Stomach smooth muscle (tissue), 2 donors: Measurements from ENCODE around the gene CDK13.

ENCODE experiments used
- H3K27ac ChIP-seq: one replicate; pipeline ENCODE4 v1.7.0; 2013; ENCODE audit warnings: mild to moderate bottlenecking, low read length, inconsistent platforms
- H3K27me3 ChIP-seq, 2 donors: one replicate each; pipeline ENCODE4 v1.7.0; 2013; ENCODE audit warnings: low read length in 2 of 2; ENCODE audit not compliant: insufficient read depth in 2 of 2, control insufficient read depth in 1 of 2
- H3K36me3 ChIP-seq, 2 donors: one replicate each; pipeline ENCODE4 v1.7.0; 2013; ENCODE audit warnings: low read length in 2 of 2; ENCODE audit not compliant: control insufficient read depth in 2 of 2, insufficient read depth in 2 of 2
- H3K4me1 ChIP-seq: one replicate; pipeline ENCODE4 v1.7.0; 2013; ENCODE audit warnings: low read length; ENCODE audit not compliant: control insufficient read depth, insufficient read depth
- H3K4me3 ChIP-seq, 2 donors: one replicate each; pipeline ENCODE4 v1.7.0; 2013; ENCODE audit warnings: low read length in 2 of 2
- H3K9ac ChIP-seq, 2 donors: one replicate each; pipeline ENCODE4 v1.7.0; 2013; ENCODE audit warnings: low read length in 2 of 2, mild to moderate bottlenecking in 1 of 2
- H3K9me3 ChIP-seq, 2 donors: one replicate each; pipeline ENCODE4 v1.7.0; 2013; ENCODE audit warnings: low read length in 2 of 2; ENCODE audit not compliant: control insufficient read depth in 2 of 2
- donor health status: healthy.
- donor health status: Pancreatic carcinoma.

CDK13 gene

DNA sequence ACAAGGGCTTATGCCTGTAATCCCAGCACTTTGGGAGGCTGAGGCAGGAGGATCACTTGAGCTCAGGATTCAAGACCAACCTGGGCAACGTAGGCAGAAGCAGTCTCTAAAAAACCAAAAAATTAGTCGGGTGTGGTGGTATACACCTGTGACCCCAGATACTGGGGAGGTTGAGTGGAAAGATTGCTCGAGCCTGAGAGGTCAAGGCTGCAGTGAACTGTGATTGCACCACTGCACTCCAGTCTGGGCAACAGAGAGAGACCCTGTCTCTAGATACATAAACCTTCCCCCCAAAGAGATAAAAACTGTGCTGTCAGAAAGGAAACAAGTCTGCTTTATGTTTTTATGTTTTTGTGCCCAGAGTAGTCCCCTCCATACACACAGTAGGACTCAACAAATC is 27.5 kb upstream of the CDK13 start:
- Histone ChIP-seq H3K27ac (no peak overlapping the region), H3K9ac (no peak overlapping the region), H3K4me1 (no peaks in the 10 kb centered on the region)

DNA sequence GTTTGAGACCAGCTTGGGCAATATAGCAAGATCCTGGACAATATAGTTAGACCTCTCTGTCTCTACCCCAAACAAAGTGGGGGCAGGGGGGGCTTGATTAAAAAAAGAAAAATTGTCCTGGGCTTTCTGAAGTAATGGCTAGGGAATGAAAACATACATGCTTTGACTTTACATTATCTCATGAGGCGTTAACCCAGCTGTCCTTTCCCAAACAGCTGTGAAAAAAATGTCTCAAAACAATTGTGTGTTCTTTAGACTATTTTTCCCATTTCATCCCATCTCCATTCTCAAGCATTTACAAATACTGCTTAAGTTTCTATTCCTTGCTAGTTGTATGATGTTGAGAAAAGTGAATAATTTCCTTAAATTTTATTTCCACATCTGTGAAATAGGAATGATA is 27.0 kb upstream of the CDK13 start:
- H3K9me3 ChIP-seq, result no peaks in the 10 kb centered on the region
- no peaks in the 10 kb centered on the region for H3K4me1 ChIP-seq
- H3K36me3 ChIP-seq, result no peaks in the 10 kb centered on the region
- H3K9ac ChIP-seq, result no peak overlapping the region
- H3K27me3 ChIP-seq, result no peaks in the 10 kb centered on the region
- H3K27ac ChIP-seq, result no peak overlapping the region
- H3K4me3 ChIP-seq, result no peak overlapping the region

More for the DNA sequence above, 27.5 kb upstream of the CDK13 start:
- peaks cover 0 to 1% of the 10 kb centered on the region in 2 donors for H3K9me3 ChIP-seq
- H3K27me3 ChIP-seq, result peaks cover 0 to 1% of the 10 kb centered on the region in 2 donors
- H3K36me3 ChIP-seq, result no peaks in the 10 kb centered on the region
- no peak overlapping the region for H3K4me3 ChIP-seq

DNA sequence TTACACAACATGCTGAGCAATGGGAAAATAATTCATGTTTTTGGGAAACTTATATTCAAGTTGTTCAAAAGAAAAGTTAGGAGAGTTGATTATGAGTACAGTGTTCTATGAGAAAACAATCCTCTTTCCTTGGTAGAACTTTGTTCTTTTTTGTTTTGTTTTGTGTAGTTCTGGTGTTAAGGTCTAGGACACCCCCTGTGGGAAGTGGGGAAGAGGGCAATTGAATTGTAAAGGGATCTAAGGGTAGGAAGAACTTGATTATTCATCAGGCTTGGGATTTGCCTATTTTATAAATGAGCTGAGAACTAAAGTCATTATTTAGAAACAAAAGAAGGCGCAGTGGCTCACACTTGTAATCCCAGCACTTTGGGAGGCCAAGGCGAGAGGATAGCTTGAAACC is 25.9 kb upstream of the CDK13 start:
- Histone ChIP-seq H3K9ac (no peak overlapping the region), H3K9me3 (no peaks in the 10 kb centered on the region), H3K27ac (no peak overlapping the region), H3K4me3 (no peak overlapping the region), H3K36me3 (no peaks in the 10 kb centered on the region), H3K4me1 (no peaks in the 10 kb centered on the region), H3K27me3 (no peaks in the 10 kb centered on the region)

DNA sequence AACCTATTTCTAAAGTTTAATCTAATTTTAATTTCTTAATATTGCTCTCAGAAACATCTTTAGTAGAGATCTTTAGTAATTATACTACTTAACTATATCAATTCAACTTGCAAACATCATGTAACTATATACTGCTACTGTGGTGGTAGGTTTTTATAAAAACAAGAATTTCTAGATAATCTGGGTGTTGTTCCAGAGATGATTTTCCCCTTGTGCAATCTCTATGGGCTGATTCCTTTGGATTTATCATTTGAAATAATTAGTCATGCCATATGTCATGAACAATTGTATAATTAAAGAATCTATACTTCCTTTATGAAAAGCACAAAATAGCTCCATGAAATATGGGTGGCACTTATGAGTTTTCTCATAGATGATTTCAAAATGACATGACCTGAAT is 23.9 kb upstream of the CDK13 start:
- no peaks in the 10 kb centered on the region for H3K4me1 ChIP-seq
- H3K36me3 ChIP-seq, result no peaks in the 10 kb centered on the region
- H3K27ac ChIP-seq, result no peak overlapping the region
- H3K9ac ChIP-seq, result no peak overlapping the region
- no peaks in the 10 kb centered on the region for H3K27me3 ChIP-seq
- no peak overlapping the region for H3K4me3 ChIP-seq
- H3K9me3 ChIP-seq, result no peaks in the 10 kb centered on the region

DNA sequence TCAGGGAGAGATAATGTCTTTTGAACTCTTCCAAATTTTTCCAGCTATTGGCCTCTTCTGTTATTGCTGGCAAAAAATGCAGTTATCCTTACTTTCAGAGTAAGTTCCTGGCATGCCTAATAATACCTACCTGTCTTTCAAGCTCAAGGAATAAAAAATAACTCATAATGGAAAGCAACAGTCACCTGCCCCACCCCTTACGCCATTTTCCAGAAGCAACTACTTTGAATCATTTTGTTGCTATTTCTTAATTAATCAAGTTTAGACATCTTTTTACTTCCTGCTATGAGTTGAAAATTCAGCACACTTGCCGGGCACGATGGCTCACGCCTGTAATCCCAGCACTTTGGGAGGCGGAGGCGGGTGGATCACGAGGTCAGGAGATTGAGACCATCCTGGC is 23.0 kb upstream of the CDK13 start:
- Histone ChIP-seq H3K27me3 (no peaks in the 10 kb centered on the region), H3K4me3 (no peak overlapping the region), H3K9ac (no peak overlapping the region), H3K27ac (no peak overlapping the region), H3K4me1 (no peaks in the 10 kb centered on the region), H3K36me3 (no peaks in the 10 kb centered on the region), H3K9me3 (no peaks in the 10 kb centered on the region)

DNA sequence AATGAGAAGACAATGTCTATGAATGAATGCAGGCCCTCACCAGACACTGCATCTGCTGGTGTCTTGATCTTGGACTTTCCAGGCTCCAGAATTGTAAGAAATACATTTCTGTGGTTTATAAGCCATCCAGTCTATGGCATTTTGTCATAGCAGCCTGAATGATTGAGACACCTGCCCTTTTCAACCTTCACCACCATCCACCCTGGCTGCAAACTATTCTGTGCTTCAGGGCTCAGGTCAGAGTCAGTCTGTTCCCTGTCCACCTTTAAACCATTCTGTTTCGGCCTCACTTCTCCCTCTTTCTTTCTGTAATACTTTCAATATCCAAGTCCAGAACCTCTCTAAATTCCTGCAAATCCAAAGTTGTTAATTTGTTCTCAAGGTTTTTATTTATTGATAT is 15.9 kb upstream of the CDK13 start:
- no peak overlapping the region for H3K4me3 ChIP-seq
- no peaks in the 10 kb centered on the region for H3K4me1 ChIP-seq
- H3K27me3 ChIP-seq, result no peaks in the 10 kb centered on the region
- H3K9ac ChIP-seq, result no peak overlapping the region
- H3K36me3 ChIP-seq, result no peaks in the 10 kb centered on the region
- no peak overlapping the region for H3K27ac ChIP-seq
- no peaks in the 10 kb centered on the region for H3K9me3 ChIP-seq

DNA sequence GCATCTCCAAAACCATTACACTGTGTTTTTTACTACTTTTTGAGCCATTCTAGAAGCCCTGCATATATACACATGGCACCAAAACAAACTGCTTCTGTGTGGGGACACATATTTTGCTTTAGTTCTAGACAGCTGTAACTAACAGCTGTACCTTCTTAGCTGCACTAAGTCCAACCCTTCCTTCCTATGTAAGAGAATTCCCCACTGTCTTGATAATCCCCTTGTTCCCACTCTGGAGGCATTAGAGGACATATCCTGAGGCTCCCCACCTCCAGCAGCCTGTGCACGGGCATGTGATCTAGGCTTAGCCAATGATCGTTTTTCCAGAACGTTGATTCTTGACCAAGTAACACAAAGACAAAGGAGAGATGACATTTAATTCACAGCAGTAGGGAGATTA is 13.3 kb upstream of the CDK13 start:
- H3K9ac ChIP-seq, result no peak overlapping the region
- H3K9me3 ChIP-seq, result no peaks in the 10 kb centered on the region
- H3K4me3 ChIP-seq, result no peak overlapping the region
- no peaks in the 10 kb centered on the region for H3K4me1 ChIP-seq
- peaks cover 0 to 3% of the 10 kb centered on the region in 2 donors for H3K27me3 ChIP-seq
- no peaks in the 10 kb centered on the region for H3K36me3 ChIP-seq
- H3K27ac ChIP-seq, result no peak overlapping the region

DNA sequence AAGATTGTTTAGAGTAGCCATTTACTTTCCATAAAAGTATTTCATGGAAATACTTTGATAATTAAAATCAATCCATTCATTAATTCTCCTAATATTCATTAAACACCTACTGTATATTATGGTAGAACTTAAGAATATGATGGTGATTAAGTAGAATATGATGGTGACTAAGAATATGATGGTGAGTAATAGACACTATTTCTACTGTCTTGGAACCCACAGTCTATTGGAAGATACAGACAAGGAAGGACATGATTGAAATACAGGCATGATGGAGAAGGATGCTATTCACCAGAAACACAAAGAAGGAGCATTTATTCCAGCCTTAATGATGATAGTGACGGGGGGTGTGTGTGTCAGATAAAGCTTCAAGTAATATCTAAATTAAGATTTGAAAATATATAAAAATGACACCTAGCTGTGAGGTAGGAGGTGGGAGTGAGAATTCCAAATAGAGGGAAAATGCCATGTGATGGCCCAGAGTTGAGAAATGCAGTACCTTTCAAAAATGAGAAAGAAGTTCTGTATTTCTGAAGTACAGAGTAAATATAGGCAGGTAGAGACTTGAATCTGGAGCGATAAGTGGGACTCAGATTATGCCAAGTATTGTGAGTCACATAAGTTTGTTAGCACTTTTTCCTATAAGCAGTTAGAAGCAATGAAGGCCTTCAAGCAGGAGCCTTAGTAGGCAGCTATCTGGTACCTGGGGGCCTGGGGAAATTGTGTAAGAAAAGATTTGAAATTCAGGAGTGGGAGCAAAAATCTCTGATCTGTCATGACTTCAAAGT is 12.5 kb upstream of the CDK13 start:
- Histone ChIP-seq H3K27me3 (peaks cover 0 to 3% of the 10 kb centered on the region in 2 donors), H3K4me3 (no peak overlapping the region), H3K36me3 (no peaks in the 10 kb centered on the region), H3K27ac (no peak overlapping the region), H3K9ac (no peak overlapping the region), H3K9me3 (no peaks in the 10 kb centered on the region), H3K4me1 (no peaks in the 10 kb centered on the region)

DNA sequence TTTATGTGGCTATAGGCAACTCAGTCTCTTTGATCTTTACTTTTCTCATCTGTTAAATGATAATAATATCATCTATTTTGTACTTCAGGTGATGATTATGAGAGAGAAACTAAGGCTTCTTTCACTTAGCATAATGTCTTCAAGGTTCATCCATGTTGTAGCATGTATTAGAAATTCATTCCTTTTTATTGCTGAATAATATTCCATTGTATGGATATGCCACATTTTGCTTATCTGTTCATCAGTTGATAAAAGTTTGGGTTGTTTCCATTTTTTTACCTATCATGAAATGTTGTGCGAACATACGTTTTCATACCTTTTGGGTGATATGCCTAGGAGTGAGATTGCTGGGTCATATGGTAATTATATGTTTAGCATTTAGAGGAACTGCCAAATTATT is 7.2 kb upstream of the CDK13 start:
- Histone ChIP-seq H3K27ac (no peak overlapping the region), H3K9me3 (no peaks in the 10 kb centered on the region), H3K9ac (no peak overlapping the region), H3K4me3 (no peak overlapping the region), H3K4me1 (no peaks in the 10 kb centered on the region), H3K36me3 (no peaks in the 10 kb centered on the region), H3K27me3 (peaks cover 0 to 3% of the 10 kb centered on the region in 2 donors)

DNA sequence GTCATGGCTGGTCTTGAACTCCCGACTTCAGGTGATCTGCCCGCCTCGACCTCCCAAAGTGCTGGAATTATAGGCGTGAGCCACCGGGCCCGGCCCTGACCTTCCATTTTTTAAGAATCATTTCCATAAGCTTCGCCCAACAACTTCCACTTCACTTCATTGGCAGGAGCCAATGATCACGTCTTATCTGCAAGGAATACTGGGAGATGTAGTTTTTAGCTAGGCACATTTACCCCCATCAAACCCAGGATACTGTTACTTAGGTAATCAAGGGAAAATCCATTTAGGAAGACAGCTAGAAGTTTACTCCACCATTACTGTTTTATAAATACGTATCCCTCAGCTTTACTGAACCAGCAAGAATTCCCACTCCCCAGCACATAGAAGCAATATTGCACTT is 3.4 kb upstream of the CDK13 start:
- no peaks in the 10 kb centered on the region for H3K36me3 ChIP-seq
- H3K27ac ChIP-seq, result no peak overlapping the region
- H3K4me1 ChIP-seq, result peaks cover 10% of the 10 kb centered on the region
- no peaks in the 10 kb centered on the region for H3K9me3 ChIP-seq
- H3K27me3 ChIP-seq, result no peaks in the 10 kb centered on the region
- no peak overlapping the region for H3K9ac ChIP-seq
- H3K4me3 ChIP-seq, result no peak overlapping the region

DNA sequence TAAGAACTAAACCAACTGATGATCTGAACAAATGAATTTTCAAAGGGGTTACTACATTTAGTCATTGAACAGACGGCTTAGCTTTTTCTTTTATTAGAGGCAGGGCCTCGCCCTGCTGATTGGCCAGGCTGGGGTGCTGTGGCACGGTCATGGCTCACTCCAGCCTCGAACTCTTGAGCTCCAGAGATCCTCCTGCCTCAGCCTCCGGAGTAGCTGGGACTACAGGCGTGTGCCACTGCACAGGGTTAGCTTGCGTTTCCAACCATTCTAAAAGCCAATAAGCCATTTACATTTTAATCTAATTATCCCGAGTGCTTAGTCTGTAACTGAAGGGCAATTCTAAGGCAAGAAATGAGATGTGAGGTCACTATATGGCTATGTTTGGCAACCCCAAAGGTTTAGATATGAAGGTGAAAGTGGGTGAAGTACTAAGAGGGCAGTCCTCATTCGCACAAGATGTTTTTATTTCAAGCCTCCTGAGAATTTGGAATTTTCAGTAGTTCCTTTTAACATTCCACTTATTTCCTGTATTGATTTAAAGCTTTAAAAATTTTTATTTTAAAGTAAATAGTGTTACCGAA is 1.6 kb upstream of the CDK13 start:
- Histone ChIP-seq H3K27me3 (no peaks in the 10 kb centered on the region), H3K4me1 (peaks cover 10% of the 10 kb centered on the region), H3K9ac (peak overlapping the region; percentile 79 to 97)

More for the DNA sequence above, 1.6 kb upstream of the CDK13 start:
- H3K36me3 ChIP-seq, result no peaks in the 10 kb centered on the region
- no peaks in the 10 kb centered on the region for H3K9me3 ChIP-seq
- H3K4me3 ChIP-seq, result peak overlapping the region; percentile 76 to 95
- H3K27ac ChIP-seq, result peak overlapping the region; percentile 97
